ENCODE measurements around the gene C4B.
"Not testable (repeated sequence)": the region's sequence is repeated elsewhere in the genome, so short reads cannot be mapped to it uniquely, and the experiment has no call there.

The C4B gene

DNA sequence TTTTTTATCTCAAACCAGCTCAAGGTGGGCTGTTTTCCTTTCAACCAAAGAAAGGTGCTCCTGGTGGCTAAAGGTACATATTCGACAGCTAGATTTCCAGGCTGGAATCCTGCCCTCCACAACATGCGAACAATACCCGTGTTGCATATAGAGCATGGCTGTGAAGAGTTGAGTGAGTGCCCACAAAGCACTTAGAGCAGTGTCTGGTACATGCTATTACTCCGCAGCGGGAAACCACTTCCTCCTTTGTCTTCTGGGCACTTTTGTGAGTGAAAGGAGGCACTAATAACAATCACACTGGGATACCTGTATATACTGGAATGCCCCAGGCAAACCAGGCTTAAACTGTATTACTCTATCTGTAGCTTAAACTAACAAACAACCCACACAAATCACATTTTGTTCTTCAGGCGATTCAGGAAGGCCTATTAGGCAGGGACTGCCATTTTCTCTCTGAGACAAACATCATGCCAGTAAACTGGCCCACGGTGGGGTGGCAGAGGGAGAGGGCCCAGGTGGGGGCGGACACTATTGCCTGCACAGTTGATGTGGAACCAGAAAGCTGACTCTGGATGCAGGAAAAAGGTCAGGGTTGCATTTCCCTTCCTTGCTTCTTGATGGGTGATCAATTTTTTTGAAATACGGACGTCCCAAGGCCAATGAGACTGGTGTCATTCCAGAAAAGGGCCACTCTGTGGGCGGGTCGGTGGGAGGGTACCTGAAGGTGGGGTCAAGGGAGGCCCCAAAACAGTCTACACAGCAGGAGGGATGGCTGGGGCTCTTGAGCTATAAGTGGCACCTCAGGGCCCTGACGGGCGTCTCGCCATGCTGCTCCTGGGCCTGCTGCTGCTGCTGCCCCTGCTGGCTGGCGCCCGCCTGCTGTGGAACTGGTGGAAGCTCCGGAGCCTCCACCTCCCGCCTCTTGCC is 23.3 kb downstream of the C4B start, which contains the start of gene CYP21A2:
Gene CYP21A2 (plus strand): TSS at position 818 of the 927 bp plus-strand sequence. CDS start 8 bp downstream, at position 826.
- DNase-seq = not testable (repeated sequence)

DNA sequence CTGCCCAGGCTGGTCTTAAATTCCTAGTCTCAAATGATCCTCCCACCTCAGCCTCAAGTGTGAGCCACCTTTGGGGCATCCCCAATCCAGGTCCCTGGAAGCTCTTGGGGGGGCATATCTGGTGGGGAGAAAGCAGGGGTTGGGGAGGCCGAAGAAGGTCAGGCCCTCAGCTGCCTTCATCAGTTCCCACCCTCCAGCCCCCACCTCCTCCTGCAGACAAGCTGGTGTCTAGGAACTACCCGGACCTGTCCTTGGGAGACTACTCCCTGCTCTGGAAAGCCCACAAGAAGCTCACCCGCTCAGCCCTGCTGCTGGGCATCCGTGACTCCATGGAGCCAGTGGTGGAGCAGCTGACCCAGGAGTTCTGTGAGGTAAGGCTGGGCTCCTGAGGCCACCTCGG is 24.3 kb downstream of the C4B start:
- DNase-seq = not testable (repeated sequence)

DNA sequence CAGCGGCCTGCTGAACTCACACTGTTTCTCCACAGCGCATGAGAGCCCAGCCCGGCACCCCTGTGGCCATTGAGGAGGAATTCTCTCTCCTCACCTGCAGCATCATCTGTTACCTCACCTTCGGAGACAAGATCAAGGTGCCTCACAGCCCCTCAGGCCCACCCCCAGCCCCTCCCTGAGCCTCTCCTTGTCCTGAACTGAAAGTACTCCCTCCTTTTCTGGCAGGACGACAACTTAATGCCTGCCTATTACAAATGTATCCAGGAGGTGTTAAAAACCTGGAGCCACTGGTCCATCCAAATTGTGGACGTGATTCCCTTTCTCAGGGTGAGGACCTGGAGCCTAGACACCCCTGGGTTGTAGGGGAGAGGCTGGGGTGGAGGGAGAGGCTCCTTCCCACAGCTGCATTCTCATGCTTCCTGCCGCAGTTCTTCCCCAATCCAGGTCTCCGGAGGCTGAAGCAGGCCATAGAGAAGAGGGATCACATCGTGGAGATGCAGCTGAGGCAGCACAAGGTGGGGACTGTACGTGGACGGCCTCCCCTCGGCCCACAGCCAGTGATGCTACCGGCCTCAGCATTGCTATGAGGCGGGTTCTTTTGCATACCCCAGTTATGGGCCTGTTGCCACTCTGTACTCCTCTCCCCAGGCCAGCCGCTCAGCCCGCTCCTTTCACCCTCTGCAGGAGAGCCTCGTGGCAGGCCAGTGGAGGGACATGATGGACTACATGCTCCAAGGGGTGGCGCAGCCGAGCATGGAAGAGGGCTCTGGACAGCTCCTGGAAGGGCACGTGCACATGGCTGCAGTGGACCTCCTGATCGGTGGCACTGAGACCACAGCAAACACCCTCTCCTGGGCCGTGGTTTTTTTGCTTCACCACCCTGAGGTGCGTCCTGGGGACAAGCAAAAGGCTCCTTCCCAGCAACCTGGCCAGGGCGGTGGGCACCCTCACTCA is 25.0 kb downstream of the C4B start:
- not testable (repeated sequence) for DNase-seq

DNA sequence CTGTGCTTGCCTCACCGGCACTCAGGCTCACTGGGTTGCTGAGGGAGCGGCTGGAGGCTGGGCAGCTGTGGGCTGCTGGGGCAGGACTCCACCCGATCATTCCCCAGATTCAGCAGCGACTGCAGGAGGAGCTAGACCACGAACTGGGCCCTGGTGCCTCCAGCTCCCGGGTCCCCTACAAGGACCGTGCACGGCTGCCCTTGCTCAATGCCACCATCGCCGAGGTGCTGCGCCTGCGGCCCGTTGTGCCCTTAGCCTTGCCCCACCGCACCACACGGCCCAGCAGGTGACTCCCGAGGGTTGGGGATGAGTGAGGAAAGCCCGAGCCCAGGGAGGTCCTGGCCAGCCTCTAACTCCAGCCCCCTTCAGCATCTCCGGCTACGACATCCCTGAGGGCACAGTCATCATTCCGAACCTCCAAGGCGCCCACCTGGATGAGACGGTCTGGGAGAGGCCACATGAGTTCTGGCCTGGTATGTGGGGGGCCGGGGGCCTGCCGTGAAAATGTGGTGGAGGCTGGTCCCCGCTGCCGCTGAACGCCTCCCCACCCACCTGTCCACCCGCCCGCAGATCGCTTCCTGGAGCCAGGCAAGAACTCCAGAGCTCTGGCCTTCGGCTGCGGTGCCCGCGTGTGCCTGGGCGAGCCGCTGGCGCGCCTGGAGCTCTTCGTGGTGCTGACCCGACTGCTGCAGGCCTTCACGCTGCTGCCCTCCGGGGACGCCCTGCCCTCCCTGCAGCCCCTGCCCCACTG is 25.9 kb downstream of the C4B start:
- DNase-seq = not testable (repeated sequence)

DNA sequence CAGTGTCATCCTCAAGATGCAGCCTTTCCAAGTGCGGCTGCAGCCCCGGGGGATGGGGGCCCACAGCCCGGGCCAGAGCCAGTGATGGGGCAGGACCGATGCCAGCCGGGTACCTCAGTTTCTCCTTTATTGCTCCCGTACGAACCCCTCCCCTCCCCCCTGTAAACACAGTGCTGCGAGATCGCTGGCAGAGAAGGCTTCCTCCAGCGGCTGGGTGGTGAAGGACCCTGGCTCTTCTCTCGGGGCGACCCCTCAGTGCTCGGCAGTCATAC is 26.4 kb downstream of the C4B start:
- not testable (repeated sequence) for DNase-seq

DNA sequence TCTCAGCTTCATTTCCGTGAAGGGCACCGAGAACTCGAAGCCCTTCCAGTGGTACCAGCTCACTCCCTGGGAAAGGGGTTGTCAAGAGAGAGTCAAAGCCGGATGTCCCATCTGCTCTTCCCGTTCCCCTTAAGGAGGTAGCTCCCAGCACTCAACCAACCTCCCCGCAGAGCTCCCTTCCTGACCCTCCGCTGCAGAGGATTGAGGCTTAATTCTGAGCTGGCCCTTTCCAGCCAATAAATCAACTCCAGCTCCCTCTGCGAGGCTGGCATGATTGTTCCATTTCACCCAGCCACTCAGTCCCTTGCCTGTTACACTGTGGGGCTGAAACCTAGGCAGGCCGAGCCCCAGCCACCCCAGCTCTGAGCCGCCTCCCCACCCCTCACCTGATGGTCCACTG is 26.8 kb downstream of the C4B start:
- DNase-seq = not testable (repeated sequence)

DNA sequence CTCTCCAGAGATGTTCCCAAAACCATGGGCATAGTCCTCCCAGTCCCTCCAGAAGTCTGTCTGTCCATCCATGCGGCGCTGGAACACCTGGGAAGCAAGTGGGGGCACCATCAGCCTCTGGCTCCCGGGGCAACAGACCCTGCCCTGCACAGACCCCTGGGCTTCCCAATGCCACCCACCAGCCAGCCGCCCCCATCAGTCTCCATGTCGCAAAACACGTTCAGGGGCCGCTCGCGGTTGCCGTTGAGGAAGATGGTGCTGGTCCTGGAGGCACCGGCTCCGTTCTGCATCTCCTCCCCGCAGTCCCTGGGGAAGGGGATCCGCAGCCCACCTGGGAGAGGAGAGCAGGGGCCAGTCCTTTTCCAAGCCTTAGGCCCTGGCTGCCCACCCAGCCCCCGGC is 27.7 kb downstream of the C4B start:
- not testable (repeated sequence) for DNase-seq

DNA sequence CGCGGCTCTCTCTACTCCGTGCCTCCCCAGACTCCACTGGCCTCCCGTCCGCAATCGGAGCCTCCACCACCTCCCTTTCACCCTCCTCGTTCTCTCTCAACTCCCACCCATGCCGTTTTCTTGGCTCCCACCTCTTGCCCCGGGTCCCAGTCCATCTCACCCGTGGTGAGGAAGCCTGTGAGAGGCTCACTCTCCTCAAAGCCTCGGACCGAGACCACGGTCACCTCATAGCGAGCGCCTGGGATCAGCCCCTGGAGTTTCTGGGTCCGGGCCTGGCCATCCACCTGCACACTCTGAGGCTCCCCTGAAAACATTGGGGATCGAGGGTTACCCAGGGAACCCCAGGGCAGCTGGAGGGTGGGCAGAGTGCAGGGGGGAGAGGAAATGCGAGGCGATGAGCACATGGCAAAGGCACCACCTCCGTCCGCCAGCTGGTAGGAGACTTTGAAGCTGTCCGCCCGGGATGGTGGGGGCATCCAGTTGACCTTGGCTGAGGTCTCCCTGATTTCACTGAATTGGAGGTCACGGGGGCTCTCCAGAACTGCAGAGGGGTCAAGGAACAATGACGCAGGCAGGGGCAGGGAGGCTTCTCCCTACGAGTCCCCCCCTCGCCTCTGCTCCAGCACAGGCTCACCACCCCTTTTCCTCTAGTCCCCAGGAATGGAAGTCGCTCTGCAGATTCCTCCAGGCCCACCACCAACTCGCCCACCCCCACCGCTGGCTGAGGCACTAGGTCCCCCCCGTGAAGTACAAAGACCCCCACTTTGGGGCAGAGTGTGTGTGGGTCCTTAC is 29.2 kb downstream of the C4B start:
- not testable (repeated sequence) for DNase-seq

DNA sequence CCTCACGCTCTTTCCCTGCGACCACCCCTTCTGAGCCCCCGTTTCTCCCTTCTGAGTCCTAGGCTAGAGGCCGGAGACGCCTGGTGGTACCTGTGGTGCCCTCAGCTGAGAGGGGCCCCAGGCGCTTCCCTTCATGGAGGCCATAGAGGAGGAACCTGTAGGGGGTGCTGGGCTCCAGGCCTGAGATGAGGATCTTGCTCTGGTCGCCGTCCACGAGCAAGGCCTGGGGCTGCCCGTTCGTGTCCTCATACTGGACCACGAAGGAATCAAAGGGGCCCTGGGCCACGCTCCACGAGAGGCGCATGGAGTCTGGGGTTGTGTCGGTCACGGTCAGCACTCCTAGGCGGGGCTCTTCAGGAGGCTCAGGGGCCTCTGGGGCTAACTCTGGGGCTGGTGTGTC is 30.3 kb downstream of the C4B start:
- DNase-seq = not testable (repeated sequence)

DNA sequence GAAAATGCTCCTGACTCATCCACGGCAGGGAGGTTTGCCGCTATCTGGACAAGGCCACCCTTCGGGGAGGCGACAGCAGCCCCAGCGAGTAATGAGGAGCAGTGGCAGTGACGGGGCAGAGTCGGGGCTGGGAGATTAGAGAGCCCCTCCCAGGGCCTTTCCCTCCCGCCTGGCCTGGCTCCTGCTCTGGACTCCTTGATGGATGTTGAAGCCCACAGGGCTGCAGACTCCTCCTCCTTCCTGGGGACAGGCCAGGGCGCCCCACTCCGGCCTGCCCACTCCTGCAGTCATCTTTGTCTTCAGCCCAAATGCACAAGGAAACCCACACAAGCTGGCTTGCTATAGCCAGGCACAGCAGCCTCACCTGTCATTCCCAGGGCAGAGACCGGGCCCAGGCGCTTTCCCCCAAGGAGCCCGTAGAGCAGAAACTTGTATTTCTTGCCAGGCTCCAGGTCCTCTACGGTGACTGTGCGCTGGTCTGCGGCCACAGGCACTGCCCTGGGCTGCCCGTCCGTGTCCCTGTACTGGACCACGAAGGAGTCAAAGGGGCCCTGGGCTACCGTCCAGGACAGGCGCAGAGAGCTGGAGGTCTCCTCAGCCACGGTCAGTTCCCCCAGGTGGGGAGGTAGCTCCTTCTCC is 31.3 kb downstream of the C4B start:
- DNase-seq = no peak

DNA sequence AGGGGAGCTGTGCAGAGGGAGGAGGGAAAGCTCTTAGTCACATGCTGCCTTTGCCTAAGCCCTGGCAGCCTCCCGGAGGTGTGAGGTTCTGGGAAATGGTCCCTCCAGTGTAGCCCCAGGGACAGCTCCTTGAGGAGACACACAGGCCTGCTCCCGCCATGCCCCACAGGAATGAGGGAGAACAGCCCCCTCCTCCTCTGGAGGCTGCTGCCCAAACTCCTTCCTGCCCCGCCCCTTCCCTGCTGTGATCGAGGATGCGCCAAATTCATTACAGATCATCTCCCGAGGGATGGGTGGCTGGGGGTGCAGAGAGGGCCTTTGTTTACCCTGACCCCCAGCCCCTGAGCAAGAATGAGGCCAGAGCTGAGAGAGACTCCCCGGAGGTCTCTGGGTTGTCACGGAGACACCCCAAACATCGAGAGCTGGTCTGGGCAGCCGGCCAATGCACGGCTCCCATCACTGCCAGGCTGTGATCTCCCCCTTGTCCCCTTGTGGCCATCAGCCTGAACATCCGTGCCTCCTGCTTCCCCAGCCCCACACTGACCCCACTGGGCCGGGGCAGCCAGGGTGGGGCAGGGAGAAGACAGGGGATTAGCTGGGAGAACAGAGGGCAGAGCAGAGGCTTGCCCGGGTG is 32.0 kb downstream of the C4B start:
- DNase-seq = no peak

DNA sequence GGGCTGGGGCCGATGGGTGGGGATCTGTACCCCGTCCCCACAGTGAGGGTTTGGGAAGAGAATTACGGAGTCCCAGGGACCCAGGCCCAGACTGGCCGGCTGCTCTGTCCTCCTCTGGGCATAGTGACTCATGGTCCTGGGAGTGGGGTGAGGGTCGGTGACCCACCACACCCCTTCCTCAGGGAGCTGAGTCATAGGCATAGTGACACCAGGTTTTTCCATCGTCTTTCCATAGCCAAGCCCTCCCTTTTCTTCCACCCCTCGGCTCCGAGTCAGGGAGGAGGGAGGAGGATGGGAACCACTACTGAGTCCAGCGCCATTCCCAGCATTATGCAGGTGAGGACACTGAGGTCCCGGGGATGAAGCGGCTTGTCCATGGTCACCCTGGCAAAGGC is 32.5 kb downstream of the C4B start:
- no peak for DNase-seq

DNA sequence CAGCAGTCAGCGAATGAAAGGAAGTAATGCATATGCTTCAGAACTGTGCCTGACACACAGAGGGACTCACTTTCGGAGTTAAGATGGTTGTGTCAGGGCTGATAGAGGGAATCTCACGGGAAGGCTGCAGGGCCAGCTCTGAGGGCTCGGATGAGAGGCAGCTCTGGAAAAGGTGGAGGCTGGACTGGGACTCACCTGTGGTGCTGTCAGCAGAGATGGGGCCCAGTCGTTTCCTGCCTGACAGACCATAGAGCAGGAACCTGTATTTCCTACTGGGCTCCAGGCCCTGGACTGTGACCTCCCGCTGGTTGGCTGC is 32.9 kb downstream of the C4B start:
- DNase-seq = no peak

DNA sequence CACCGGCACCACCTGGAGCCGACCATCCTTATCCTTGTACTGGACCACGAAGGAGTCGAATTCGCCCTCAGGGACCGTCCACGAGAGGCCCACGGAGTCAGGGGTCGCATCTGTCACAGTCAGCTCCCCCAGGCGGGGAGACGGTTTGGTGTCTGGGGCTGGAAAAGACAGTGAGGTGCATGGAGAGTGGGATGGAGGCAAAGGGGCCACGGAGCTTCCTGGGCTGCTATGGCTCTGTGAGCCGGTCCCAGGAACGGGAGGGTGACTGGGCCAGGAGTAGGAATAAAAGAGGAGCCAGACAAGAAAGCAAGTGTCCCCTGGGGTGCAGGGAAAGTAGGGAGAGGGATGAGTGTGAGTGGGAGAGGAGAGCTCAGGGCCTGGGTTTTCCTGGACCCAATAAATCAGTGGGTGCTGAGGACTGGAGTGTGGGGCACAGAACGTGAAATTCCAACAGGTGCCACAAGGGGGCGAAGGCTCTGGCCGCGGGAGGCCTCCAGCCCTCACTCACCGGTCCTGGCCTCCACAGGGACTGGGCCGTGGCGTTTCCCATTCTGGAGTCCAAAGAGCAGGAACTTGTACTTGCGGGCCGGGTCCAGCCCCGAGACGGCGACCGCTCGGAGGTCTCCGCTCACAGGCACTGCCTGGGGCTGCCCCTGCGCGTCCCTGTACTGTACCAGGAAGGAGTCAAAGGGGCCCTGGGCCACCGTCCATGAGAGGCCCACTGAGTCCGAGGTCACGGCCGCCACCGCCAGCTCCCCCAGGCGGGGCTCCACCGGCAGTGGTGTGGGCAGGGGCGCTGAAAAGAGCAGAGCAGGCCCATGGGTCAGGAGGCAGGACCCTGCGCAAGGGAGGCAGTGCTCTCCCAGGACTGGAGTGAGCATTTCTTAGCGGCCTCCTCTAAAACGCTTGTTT is 33.5 kb downstream of the C4B start:
- DNase-seq = peak; percentile 28 to 64 (median 46)

DNA sequence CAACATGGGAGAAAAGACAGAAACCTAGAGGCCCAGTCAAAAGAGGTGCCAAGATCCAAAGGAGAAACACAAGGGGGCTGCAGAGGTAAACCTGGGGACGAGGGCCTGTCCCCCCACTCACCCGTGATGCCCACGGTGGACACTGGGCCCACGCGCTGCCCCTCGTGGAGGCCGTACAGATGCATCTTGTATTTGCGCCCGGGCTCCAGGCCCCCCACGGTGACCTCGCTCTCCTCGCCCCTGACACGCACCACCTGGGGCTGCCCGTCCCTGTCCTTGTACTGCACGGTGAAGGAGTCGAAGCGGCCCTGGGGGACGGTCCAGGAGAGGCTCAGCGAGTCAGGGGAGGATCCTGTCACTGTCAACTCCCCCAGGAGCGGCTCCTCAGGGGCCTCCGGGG is 34.6 kb downstream of the C4B start:
- DNase-seq = not testable (repeated sequence)

DNA sequence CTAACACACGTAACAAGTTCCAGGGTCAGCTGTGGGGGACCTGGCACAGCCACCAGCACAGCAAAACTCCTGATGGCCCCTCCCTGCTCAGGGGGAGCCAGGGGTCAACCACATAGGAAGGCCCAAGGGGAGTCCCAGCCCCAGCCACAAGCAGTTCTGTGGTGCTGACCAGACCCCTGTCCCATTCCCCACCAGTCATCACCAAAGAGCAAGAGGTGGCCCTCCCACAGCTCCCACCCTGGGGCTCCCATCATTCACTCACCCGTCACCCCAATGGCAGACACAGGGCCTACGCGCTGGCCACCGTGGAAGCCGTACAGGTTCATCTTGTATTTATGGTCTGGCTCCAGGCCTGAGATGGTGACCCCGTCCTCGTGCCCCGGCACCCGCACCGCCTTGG is 35.1 kb downstream of the C4B start:
- DNase-seq = not testable (repeated sequence)

DNA sequence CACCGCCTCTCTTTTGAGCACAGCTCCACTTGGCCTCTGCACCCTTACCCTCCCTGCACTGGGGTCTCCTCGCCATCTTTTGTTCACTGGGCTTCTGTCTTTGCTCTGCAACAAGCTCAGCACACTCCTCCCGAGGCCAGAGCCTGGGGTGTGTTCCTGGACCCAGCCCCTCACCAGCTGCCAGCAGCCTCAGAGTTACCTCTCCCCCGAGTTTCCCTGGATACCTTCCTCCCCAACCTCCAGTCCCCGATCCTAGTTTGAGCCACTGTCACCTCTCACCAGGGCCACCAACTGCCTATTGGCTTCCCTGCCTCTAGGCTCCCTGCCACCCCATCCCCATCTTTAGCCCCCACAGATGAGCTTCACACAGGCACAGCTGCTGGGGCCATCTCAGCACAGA is 36.0 kb downstream of the C4B start:
- no peak for DNase-seq

DNA sequence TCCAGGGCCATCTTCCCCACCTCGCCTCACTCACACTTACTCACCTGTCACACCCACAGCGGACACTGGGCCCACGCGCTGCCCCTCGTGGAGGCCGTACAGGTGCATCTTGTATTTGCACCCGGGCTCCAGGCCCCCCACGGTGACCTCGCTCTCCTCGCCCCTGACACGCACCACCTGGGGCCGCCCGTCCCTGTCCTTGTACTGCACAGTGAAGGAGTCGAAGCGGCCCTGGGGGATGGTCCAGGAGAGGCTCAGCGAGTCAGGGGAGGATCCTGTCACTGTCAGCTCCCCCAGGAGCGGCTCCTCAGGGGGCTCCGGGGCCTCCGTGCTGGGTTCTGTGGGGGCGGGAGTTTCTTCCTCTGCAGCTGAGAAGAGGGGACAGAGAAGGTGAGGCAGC is 38.0 kb downstream of the C4B start:
- not testable (repeated sequence) for DNase-seq

DNA sequence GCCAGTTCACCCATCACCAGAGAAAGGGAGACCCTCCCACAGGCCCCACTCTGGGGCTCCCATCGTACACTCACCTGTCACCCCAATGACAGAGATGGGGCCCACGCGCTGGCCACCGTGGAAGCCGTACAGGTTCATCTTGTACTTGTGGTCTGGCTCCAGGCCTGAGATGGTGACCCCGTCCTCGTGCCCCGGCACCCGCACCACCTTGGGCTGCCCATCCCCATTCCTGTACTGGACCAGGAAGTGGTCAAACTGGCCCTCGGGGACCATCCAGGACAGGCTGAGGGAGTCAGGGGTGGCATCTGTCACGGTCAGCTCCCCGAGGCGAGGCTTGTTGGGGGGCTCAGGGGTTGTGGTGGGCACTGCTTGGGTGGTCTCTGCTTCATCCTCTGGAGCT is 38.7 kb downstream of the C4B start:
- not testable (repeated sequence) for DNase-seq

DNA sequence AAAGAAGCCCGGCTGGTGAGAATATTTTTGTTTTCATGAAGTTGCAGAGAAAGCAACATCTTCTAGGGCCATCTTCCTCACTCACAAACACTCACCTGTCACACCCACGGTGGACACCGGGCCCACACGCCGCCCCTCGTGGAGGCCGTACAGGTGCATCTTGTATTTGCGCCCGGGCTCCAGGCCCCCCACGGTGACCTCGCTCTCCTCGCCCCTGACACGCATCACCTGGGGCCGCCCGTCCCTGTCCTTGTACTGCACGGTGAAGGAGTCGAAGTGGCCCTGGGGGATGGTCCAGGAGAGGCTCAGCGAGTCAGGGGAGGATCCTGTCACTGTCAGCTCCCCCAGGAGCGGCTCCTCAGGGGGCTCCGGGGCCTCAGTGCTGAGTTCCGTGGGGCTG is 41.2 kb downstream of the C4B start:
- DNase-seq = not testable (repeated sequence)

Measured in activated CD4-positive, CD25-positive, alpha-beta regulatory T cell (primary cell).